ENCODE measurements around the gene TMEM88.

The TMEM88 gene

GRCh38 chr17:7897773-7898172 lies 42.9 kb downstream of the TMEM88 start:
- ATAC-seq: peak; percentile 90
- TF ChIP-seq ZNF565 (CRISPR knock-in tag; conservative IDR thresholded peaks at IDR 0.05; ENCODE audit: low read depth): no peak
- TF ChIP-seq CREB5 (CRISPR knock-in tag; IDR thresholded peaks at IDR 0.05; ENCODE audit: low read depth): no peak
- no peak for TF ChIP-seq PPARA (CRISPR knock-in tag; IDR thresholded peaks at IDR 0.05; ENCODE audit: borderline replicate concordance)
- no peak for TF ChIP-seq PATZ1 (CRISPR knock-in tag; IDR thresholded peaks at IDR 0.05; ENCODE audit: borderline replicate concordance)
- no peak for TF ChIP-seq ZFP3 (CRISPR knock-in tag; IDR thresholded peaks at IDR 0.05)
- TF ChIP-seq POU6F1 (CRISPR knock-in tag; IDR thresholded peaks at IDR 0.05; ENCODE audit: borderline replicate concordance, low read depth): no peak
- TF ChIP-seq RARB (CRISPR knock-in tag; IDR thresholded peaks at IDR 0.05): no peak
- no peak for TF ChIP-seq ZNF8 (CRISPR knock-in tag; IDR thresholded peaks at IDR 0.05)

GRCh38 chr17:7903154-7904103 lies 48.6 kb downstream of the TMEM88 start:
- TF ChIP-seq POU6F1 (CRISPR knock-in tag; IDR thresholded peaks at IDR 0.05; ENCODE audit: borderline replicate concordance, low read depth): no peak
- no peak for TF ChIP-seq ISL1 (CRISPR knock-in tag; IDR thresholded peaks at IDR 0.05)
- TF ChIP-seq ZFP3 (CRISPR knock-in tag; IDR thresholded peaks at IDR 0.05): no peak
- TF ChIP-seq ESRRG (CRISPR knock-in tag; IDR thresholded peaks at IDR 0.05): no peak
- no peak for TF ChIP-seq ZNF70 (CRISPR knock-in tag; IDR thresholded peaks at IDR 0.05)
- TF ChIP-seq CREB5 (CRISPR knock-in tag; IDR thresholded peaks at IDR 0.05; ENCODE audit: low read depth): no peak
- no peak for TF ChIP-seq SNAI2 (CRISPR knock-in tag; IDR thresholded peaks at IDR 0.05)
- no peak for TF ChIP-seq TOX (CRISPR knock-in tag; IDR thresholded peaks at IDR 0.05; ENCODE audit: borderline replicate concordance)
- no peak for TF ChIP-seq PPARA (CRISPR knock-in tag; IDR thresholded peaks at IDR 0.05; ENCODE audit: borderline replicate concordance)
- TF ChIP-seq ARNTL (CRISPR knock-in tag; IDR thresholded peaks at IDR 0.05; ENCODE audit: borderline replicate concordance, low read depth): no peak
- no peak for TF ChIP-seq PATZ1 (CRISPR knock-in tag; IDR thresholded peaks at IDR 0.05; ENCODE audit: borderline replicate concordance)
- TF ChIP-seq CSDC2 (CRISPR knock-in tag; IDR thresholded peaks at IDR 0.05): no peak
- TF ChIP-seq RARB (CRISPR knock-in tag; IDR thresholded peaks at IDR 0.05): no peak

More at GRCh38 chr17:7903154-7904103, 48.6 kb downstream of the TMEM88 start:
- ATAC-seq: no peak
